Stimulated activated CD4-positive, alpha-beta T cell treated with anti-CD3 and anti-CD28 coated beads, Interleukin-2, amount 100 ng/mL, for 4 hours (primary cell): ENCODE data around the gene RHPN2.
"Not testable (repeated sequence)": the region's sequence is repeated elsewhere in the genome, so short reads cannot be mapped to it uniquely, and the experiment has no call there.

Experiments
- DNase-seq: peaks from one replicate; pipeline ENCODE4 v3.0.0-alpha.2; 2020; ENCODE audit warnings: low read depth

RHPN2 gene

DNA sequence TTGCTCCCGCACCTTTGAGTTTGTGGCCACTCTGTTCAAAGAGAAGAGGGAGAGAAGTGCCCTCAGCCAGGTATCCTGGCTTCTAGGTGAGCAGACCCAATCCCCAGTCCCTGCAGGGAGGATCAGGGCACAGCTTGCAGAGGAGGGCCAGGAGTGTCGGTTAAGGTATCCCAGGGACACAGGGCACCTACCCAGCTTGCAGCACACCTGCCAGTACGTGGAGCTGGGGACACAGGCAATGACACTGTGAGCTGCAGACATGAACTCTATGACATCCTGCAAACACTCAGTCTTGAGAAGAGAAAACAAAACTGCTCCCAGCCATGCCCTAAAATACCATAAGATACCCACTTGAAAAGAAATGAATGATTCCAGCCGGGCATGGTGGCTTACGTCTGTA, 38.1 kb downstream of the RHPN2 start:
- DNase-seq: not testable (repeated sequence)

DNA sequence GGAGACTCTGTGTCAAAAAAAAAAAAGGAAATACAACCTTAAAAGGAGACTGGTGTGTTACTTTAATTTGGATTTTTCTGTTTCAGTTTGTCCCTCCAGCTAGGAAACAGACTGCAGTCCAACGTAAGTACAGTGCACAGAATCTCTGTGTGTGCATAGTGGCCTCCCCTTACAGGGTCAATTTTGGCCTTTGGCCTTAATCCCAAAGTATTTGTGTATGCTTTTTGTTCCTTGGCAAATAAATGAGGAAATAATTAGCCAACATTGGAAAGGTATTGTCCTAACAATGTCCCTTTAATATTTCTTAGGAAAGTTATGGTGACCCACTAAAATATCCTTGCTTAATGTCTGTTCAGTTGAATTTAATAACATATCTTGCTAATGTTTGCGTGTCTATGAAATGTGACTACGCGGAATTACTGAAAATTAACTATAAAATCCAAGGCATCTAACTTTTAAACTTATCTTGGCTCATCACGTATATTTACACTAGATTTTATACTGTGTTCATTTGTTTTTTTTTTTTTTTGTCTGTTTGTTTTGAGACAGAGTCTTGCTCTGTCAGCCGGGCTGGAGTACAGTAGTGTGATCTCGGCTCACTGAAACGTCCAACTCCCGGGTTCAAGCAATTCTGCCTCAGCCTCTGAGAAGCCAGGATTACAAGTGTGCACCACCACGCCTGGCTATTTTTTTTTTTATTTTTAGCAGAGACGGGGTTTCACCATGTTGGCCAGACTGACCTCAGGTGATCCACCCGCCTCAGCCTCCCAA, 39.0 kb downstream of the RHPN2 start:
- DNase-seq: not testable (repeated sequence)

DNA sequence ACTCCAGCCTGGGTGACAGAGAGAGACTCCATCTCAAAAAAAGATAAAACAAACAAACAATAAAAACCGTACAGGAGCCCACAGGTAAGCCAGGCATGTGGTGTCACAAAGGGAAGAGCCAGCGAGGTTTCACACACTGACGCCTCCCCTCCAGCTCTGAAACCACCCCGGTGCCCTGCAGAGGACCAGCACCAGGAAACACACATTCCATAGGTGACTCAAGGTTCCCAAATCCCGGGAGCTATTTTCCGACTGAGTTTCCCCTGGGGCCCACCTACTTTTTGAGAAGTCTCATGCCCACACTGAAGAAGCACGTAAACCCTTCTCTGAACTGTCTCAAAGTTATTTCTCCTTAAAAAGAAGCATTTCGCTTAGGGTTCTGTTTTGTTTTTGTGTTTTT, 40.3 kb downstream of the RHPN2 start:
- DNase-seq: no peak

DNA sequence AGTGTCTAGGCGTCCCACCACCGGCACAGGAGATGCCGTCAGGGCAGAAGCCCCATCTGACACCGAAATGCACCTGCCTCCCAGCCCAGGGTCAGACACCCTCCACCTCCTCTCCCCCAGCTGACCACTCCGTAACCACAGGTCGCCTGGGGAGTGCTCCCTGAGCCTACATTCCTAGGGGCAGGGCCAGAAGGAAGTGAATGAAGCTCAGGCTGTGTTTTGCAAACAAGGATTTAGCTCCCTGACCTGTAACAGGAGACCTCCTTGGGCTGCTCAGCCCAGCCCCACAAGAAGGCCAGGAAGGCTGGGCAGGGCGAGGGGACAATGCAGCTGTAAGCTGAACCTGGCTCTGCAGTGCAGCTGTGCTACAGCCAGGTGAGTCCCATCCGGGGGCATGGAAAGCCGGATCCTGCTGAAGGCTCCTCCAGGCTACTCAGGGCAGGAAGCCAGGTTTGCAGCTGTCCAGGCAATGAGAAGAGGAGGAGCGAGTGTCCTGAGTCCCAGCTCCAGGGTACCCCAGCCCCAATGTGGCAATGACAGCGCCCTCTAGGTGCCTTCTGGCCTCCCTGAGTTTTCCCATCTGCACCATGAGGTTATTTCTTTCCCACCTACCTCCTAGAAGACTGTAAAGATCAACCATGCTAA, 42.1 kb downstream of the RHPN2 start:
- no peak for DNase-seq

DNA sequence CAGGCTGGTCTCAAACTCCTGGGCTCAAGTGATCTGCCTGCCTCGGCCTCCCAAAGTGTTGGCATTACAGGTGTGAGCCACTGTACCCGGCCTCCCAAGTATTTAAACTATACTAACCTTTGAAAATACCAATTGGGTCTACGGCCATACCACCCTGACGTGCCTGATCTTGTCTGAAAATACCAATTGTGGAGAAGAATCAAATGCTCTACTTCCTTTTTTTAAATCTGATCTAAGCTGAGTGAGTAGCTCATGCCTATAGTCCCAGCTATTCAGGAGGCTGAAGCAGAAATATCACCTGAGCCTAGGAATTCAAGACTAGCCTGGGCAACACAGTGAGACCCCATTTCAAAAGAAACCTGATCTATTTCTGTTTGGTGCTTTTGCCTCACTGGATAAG, 53.8 kb downstream of the RHPN2 start:
- not testable (repeated sequence) for DNase-seq

DNA sequence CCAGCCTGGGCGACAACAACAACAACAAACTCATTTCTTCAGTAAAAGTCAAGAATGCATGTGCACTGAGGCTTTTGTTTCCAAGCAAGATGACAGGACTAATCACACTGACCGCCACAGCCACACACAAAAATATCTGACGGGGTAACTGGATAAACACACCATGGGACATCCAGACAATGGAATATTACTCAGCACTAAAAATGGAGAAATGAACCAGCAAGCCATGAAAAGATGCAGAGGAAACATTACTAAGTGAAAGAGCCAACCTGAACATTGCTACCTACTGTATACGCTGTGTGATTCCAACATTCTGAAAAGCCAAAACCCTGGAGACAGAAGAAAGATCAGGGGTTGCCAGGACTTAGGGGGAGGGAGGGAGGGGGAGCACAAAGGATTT, 56.0 kb downstream of the RHPN2 start:
- DNase-seq: no peak

DNA sequence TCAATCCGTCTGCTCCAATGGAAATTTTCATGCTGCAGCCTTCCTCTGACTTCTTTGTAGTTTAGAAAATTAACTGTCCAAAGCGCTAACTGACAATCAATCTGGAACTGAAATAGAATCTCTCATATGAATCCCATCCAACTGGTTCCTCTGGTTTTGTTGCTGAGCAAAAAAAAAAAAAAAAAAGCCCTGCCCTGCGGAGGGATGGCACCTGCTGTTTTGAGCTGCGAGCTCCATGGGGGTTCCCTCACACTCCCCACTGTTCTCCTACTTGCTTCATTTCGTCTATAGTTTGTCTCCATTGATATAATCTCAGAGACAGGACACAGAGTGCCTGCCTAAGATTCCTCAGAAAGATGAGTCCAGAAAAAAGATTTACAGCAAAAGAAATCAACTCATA, 59.2 kb downstream of the RHPN2 start:
- no peak for DNase-seq

DNA sequence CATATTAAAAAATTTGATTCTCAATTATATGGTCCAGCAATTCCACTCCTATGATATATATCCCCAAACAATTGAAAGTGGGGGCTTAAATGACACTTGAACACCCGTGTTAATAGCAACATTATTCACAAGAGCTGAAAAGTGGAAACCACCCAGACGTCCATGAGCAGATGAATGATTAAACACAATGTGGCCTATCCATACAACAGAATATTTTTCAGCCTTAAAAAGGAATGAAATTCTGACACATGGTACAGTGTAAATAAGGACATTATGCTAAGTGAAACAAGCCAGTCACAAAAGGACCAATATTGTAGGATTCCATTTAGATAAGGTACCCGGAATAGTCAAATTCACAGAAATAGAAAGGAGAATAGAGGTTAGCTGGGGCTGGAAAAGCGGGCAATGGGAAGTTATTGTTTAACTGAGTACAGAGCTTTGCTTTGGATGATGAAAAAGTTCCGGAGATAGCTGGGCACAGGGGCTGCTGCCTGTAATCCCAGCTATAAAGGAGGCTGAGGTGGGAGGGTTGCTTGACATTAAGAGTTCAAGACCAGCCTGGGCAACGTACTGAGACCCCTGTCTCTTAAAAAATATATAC, 61.2 kb downstream of the RHPN2 start:
- not testable (repeated sequence) for DNase-seq

DNA sequence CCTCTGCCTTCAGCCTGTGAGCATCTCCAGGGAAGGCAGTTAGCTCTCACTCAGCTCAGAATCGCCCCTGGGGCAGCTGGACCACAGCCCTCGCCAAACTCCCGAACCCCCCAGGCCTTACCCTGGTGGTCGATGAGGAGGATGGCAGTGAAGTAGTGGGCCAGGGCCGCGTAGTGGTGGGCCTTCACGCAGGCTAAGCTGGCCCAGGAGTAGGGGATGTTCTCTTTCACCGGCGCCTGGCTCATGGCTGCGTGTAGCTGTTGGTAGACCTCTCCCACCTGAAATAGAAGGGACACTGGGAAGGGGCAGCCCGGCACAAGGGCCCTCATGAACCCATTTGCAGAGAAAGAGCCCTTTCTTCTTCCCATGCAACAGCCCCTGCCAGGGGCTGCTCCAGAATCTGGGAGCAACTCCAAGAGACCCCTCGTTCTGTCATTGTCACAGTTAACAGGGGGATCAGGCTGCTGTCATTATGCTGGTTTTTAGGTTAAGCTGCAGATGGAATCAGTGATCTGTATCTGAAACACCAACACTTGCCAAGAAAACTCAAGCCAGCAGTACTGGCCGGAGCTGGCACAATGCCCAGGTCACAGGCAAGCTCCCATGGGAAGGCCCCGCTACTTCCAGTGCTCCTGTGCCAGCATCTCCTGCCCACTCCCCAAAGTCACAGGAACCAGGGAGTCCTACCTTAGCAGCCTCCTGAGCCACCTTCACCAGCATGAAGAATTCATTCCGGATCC, 62.4 kb downstream of the RHPN2 start:
- not testable (repeated sequence) for DNase-seq

DNA sequence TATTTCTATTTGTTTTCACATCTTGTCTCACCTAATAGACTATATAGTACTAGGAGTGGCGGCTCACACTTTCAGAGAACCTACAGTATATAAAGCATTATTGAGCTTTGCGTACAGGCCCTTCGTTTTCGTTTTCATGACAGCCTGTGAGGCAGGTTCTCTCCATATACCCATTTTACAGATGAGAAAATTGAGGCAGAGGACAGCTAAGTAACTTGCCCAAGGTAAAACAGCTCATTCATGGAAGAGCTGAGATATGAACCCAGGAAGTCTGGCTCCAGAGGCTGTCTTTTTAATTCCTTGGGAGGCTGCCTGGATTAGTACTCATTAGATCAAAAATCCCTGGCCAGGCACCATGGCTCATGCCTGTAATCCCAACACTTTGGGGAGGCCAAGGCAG, 63.8 kb downstream of the RHPN2 start:
- no peak for DNase-seq

DNA sequence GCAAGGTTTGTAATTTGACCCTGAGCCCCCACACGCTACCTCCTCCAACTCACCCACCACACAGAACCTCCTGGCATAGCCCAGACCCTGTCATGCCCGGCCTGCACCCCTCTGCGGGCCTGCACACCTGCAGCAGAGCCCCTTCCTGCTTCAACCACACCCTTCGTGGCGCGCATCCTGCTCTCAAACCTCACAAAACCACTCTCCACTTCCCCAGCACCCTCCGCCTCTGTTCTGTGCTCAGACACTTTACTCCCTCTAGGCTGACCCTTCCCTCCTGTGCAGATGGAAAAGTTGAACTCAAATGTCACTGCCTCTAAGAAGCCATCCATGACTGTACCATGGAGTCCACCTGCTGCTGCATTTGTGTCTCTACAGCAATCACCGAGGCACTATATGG, 64.2 kb downstream of the RHPN2 start:
- no peak for DNase-seq

DNA sequence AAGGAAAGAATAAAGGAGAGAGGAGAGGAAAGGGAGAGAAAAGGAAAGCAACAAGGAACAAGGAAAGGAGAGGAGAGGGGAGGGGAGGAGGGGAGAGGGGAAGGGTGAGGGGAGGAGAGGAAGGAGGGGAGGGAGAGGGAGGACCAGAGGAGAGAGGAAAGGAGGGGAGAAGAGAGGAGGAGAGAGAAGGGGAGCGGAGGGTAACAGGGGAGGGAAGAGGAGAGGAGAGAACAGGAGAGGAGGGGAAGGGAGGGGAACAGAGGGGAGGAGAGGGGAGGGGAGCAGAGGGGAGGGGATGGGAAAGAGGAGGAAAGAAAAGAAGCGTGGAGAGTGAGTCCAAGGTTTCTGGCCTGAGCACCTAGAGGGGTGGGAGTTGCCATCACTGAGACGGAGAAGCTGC, 66.0 kb downstream of the RHPN2 start:
- DNase-seq: no peak

DNA sequence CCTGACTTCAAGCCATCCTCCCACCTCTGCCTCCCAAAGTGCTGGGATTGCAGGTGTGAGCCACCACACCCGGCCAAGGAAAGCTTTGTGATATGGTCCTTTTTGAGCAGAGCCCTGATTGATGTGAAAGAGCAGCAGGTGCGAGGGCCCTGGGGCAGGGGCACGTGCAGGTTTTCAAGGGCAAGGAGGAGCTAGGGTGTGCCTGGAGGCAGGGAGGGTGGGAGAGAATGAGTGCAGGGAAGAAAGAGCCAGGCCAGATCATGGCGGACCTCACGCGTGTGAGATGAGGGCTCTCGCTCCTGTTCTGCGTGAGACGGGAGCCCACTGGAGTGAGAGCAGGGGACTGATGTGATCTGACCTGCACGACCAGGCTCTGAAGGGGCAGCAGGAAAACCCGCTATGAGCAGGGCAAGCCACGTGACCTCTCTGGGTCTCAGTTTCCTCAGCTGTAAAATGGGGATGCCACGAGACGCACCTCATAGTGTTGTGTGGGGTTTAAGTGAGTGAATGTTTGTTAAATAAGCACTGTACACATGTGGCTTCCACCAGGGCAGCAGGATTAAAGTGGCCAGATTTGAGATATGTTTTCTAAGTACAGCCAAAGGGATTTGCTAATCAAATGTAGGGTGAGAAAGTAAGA, 66.9 kb downstream of the RHPN2 start:
- DNase-seq: no peak

DNA sequence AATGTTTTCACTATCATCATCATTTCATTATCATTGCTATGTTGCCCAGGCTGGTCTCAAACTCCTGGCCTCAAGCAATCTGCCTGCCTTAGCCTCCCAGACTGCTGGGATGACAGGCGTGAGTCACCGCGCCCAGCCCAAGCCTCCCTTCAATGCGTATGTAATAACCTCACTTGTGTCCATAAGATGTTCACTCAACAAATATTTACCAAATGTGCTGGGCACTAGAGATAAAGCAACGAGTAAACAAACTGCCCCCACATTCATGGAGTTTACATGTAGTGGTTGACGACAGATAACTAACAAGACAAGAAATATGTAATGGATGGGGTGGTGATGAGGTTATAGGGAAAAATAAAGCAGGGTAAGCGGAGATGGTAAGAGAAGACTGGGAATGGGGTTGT, 67.6 kb downstream of the RHPN2 start:
- not testable (repeated sequence) for DNase-seq

DNA sequence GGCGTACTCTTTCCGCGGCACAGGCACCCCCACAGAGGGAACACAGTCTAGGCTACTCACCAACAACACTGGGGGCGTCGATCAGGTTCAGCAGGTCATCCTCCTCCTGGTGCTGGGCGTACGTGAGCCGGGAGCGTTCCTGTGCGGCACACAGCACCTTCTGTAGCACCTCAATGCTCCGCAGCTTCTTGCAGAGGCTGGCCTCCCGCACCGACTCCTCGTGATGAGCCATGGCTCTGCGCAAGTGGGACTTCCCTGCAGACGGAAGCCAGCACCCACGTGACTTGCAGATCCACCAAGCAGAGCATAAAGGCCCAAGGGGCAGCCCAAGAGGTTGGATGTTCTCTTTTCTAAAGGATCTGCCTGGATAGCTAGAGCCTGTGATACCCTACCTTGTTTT, 68.7 kb downstream of the RHPN2 start:
- DNase-seq: not testable (repeated sequence)

DNA sequence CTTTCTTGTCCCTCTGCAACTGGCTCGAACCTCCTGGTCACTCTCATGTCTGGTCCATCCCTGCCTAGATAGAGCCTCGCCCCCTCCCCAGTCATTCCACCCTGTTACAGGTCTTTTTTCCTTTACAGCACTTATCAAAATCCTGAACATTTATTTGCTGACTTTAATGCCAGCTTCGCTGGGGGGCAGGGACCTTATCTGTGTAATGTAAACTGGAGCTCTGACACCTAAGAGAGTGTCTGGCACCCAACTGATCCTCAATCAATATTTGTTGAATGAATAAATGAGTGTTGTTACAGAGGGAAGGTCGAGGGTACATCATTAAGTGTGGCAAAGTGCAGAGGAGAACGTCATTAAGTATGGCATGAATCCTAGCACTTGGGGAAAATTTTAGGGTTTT, 76.0 kb downstream of the RHPN2 start:
- DNase-seq: no peak

DNA sequence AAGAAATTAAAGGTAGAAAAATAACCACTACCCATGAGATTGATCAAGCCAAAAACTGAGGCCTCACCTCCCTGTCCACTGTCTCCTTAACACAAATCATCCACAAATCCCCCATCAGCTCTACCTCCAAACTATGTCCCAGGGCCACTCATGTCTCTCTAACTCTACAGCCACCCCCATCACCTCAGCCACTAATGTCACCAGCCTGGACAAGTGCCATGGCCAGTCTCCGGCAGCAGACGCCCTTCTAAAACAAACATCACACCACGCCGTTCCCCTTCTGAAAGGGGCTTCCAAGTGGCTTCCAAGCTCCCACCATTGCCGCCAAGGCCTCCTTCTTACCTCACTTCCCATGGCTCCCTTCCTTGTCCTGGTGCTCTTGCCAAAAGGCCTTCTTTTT, 76.4 kb downstream of the RHPN2 start:
- DNase-seq: not testable (repeated sequence)

DNA sequence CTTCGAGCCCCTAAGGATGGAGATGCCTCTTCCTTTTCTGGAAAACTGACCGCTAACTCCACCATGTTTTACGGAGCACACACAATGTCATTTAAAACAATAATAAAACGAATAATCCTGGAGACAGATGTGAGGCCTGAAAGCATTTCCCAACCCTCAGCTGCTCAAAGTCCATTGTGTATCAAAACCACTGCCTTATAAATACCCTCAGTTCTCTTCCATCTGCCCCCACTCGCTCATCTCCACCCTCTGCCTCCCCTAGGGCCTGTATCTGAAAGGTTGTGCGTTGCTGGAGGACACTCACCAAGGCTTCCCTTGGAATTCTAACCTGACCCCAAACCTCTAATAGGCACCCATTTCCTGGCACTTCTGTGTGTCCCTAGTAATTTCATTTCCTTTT, 82.2 kb downstream of the RHPN2 start:
- not testable (repeated sequence) for DNase-seq

DNA sequence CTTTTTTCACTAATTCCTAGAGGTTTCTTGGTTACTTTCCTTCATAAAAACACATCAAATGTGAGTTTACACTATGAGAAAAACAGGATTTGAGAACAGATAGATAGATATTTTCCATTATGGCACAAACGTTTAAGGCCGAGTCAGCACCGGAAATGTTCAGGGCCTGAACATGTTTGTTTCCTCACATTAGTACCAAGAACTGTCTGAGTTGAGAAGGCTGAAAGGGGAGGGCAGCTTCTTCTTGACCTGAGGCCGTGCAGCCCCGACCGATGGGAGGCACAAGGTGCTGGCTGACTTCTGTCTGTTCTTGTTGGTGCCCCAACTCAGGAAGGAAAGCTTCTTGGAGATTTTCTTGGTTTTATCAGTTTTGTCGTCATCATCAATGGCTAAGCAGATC, 84.9 kb downstream of the RHPN2 start:
- DNase-seq: not testable (repeated sequence)

DNA sequence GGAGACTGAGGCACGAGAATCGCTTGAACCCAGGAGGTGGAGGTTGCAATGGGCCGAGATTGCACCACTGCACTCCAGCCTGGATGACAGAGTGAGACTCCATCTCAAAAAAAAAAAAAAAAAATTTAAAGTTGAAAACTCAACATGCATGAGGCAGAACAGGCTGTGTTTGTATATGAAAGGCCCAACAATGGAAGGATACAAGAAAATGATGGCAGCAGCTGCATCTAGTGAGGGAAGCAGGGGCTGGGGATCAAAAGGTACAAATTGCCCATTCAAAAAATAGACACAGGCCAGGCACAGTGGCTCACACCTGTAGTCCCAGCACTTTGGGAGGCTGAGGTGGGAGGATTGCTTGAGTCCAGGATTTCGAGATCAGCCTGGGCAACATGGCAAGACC, 86.9 kb downstream of the RHPN2 start:
- DNase-seq: not testable (repeated sequence)

DNA sequence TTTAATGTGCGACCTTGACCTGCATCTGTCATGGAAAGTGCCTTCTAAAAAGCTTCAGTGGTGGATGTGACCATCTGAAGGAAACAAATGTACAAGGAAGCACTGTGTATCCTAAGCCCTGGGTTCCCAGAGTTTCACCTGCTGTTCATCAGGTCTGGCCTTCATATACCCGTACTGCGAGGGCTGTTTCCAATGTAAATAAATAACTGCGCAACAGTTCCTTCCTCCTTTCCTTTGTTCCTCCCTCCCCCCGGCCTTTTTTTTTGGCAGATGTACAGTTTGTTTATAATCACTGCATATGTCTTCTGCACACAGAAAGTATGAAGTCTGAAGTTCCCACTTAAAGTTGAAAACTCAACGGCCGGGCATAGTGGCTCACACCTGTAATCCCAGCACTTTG, 87.4 kb downstream of the RHPN2 start:
- DNase-seq: no peak

DNA sequence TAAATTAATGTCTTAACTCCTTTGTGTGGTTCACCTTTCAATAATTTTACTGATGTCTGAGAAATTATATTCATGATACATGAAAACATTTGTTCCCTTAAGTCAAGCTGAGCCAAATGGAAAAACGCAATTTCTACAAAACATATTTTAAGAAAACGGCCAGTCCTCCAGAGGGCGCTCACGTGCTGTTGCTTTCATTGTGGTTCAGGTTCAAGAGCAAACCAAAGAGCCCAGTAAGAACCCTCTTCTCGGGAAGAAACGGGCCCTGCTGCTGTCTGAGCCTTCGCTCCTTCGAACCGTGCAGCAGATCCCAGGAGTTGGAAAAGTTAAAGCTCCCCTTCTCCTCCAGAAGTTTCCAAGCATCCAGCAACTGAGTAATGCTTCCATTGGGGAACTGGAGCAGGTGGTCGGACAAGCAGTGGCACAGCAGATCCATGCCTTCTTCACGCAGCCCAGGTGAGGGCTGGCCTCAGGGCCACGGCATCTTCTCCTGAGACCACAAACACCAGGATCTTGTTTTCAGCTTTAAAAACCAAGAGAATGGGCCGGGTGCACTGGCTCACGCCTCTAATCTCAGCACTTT, 88.4 kb downstream of the RHPN2 start:
- DNase-seq: peak; percentile 43
